HCT116 (cell line): ENCODE measurements around the gene SMARCAL1. TPM values are rescaled to one million over a fixed set of nuclear protein-coding genes. Genes with fewer than 3 reads are reported as not detected.

ENCODE experiments used
- ATAC-seq: fragments of 200-7000 bp; cut with Tn5 transposase; 2 replicates; pipeline ENCODE4 v1.9.1; 2020; ENCODE audit warnings: mild to moderate bottlenecking, moderate library complexity
- BruUV-seq: library from RNA; stranded (reverse); fragments of 400-500 nt; replicated peaks from 2 replicates; lab custom pipeline; 2021; lab: Mats Ljungman, UMichigan
- CTCF ChIA-PET: fragments of 300-600 bp; sonication (Branson Sonifier 250); formaldehyde crosslinking; loops from one replicate; lab custom pipeline; 2021; ENCODE audit warnings: antibody characterized with exemption; lab: Charles Lee
- POLR2A ChIA-PET: fragments of 300-600, 350-600 bp; sonication (Branson Sonifier 250); formaldehyde crosslinking; loops from one replicate; lab custom pipeline; 2021; ENCODE audit warnings: antibody characterized with exemption; lab: Charles Lee
- RAD21 ChIA-PET, 2 experiments: fragments of 300-600 bp; sonication (Branson Sonifier 250); formaldehyde crosslinking; loops; one replicate each; lab custom pipeline; 2023; ENCODE audit warnings: low total read pairs in 2 of 2; ENCODE audit not compliant: uncharacterized antibody in 2 of 2, unreplicated experiment in 2 of 2, low non-redundant PET in 1 of 2; lab: Charles Lee
- DNase-seq: peaks from one replicate; pipeline ENCODE4 v3.0.0-alpha.2; 2010; ENCODE audit warnings: low read depth, low spot score
- H2AFZ ChIP-seq: fragments of 200-600 bp; shearing (Covaris generic), sonication (generic); 2 replicates; pipeline ENCODE4 v1.6.1; 2017; ENCODE audit warnings: low read depth, mixed run types, mixed read lengths, antibody characterized with exemption, low read length; ENCODE audit not compliant: poor library complexity, severe bottlenecking
- H3K27ac ChIP-seq: 2 replicates; pipeline ENCODE4 v1.5.1; 2012; ENCODE audit warnings: low read depth, low read length
- H3K27me3 ChIP-seq: fragments of 200-600 bp; sonication (generic); 2 replicates; pipeline ENCODE4 v1.6.1; 2016; ENCODE audit warnings: mixed run types, low read length, mixed read lengths; ENCODE audit not compliant: insufficient read depth
- H3K36me3 ChIP-seq, 2 experiments: fragments of 200-500 bp in 1 of 2; fragments of 200-600 bp in 1 of 2; sonication (Bioruptor generic) in 1 of 2; sonication (generic) in 1 of 2; 2 replicates each; pipeline versions ENCODE4 v1.5.1 to v1.6.1; 2014 to 2016; ENCODE audit warnings: low read length in 2 of 2, inconsistent platforms in 1 of 2, mixed read lengths in 1 of 2, mixed run types in 1 of 2; ENCODE audit not compliant: insufficient read depth in 2 of 2, control insufficient read depth in 1 of 2
- H3K4me1 ChIP-seq, 2 experiments: fragments of 200-600 bp in 1 of 2; sonication (generic) in 1 of 2; 2 replicates each; pipeline versions ENCODE4 v1.5.1 to v1.6.1; 2012 to 2017; ENCODE audit warnings: low read length in 2 of 2, inconsistent platforms in 1 of 2, mild to moderate bottlenecking in 1 of 2, mixed read lengths in 1 of 2, mixed run types in 1 of 2, moderate library complexity in 1 of 2; ENCODE audit not compliant: insufficient read depth in 2 of 2, control insufficient read depth in 1 of 2
- H3K4me2 ChIP-seq: fragments of 200-600 bp; sonication (generic); 2 replicates; pipeline ENCODE4 v1.6.1; 2017; ENCODE audit warnings: mixed run types, low read length, mixed read lengths
- H3K4me3 ChIP-seq, 2 experiments: fragments of 200-600 bp in 1 of 2; sonication (generic) in 1 of 2; replicated peaks in 1 of 2; 2 replicates each; pipeline ENCODE4 v1.5.1; 2011 to 2016; ENCODE audit warnings: low read length in 2 of 2, control low read depth in 1 of 2, low read depth in 1 of 2, mild to moderate bottlenecking in 1 of 2, mixed read lengths in 1 of 2, mixed run types in 1 of 2
- H3K79me2 ChIP-seq: fragments of 200-600 bp; sonication (generic); 2 replicates; pipeline ENCODE4 v1.6.1; 2017; ENCODE audit warnings: mild to moderate bottlenecking, mixed run types, low read length, moderate library complexity, mixed read lengths; ENCODE audit not compliant: insufficient read depth
- H3K9ac ChIP-seq: fragments of 200-600 bp; sonication (generic); 2 replicates; pipeline ENCODE4 v1.6.1; 2016; ENCODE audit warnings: low read length, mixed read lengths
- H3K9me2 ChIP-seq: fragments of 200-600 bp; sonication (generic), shearing (Covaris generic); 2 replicates; pipeline ENCODE4 v1.6.1; 2017; ENCODE audit warnings: mixed run types, mild to moderate bottlenecking, moderate library complexity; ENCODE audit not compliant: insufficient read depth
- H3K9me3 ChIP-seq, 2 experiments: fragments of 200-500 bp in 1 of 2; fragments of 200-600 bp in 1 of 2; sonication (Bioruptor generic) in 1 of 2; sonication (generic) in 1 of 2; 2 replicates each; pipeline ENCODE4 v1.6.1; 2014 to 2017; ENCODE audit warnings: low read length in 2 of 2, mixed read lengths in 2 of 2, inconsistent platforms in 1 of 2, low read depth in 1 of 2, mild to moderate bottlenecking in 1 of 2, mixed run types in 1 of 2, moderate library complexity in 1 of 2; ENCODE audit not compliant: control insufficient read depth in 1 of 2, insufficient read depth in 1 of 2
- H4K20me1 ChIP-seq: fragments of 200-600 bp; sonication (generic), shearing (Covaris generic); 2 replicates; pipeline ENCODE4 v1.6.1; 2017; ENCODE audit warnings: mixed run types, mild to moderate bottlenecking, moderate library complexity; ENCODE audit not compliant: insufficient read depth
- ATF3 ChIP-seq: IDR thresholded peaks from 2 replicates; pipeline ENCODE4 v1.6.1; 2012
- ELF1 ChIP-seq: IDR thresholded peaks from 2 replicates; pipeline ENCODE4 v1.6.1; 2012; ENCODE audit warnings: low read depth, borderline replicate concordance
- JUND ChIP-seq: IDR thresholded peaks from 2 replicates; pipeline ENCODE4 v1.6.1; 2012
- POLR2AphosphoS5 ChIP-seq: IDR thresholded peaks from 2 replicates; pipeline ENCODE4 v1.6.1; 2011; ENCODE audit warnings: mild to moderate bottlenecking, low read depth, low read length, moderate library complexity
- SP1 ChIP-seq: IDR thresholded peaks from 2 replicates; pipeline ENCODE4 v1.6.1; 2012; ENCODE audit warnings: low read depth
- YY1 ChIP-seq: IDR thresholded peaks from 2 replicates; pipeline ENCODE4 v1.6.1; 2011; ENCODE audit warnings: low read length, low read depth, moderate library complexity, mild to moderate bottlenecking; ENCODE audit not compliant: insufficient replicate concordance; ENCODE audit errors: extremely low read depth
- ZNF274 ChIP-seq: fragments of 200-500 bp; sonication (Bioruptor generic); IDR thresholded peaks from 2 replicates; pipeline ENCODE4 v1.6.1; 2014; ENCODE audit warnings: mild to moderate bottlenecking, low read depth, low read length, inconsistent platforms
- intact Hi-C: fragments of 100-400 bp; cut with micrococcal nuclease; formaldehyde crosslinking; loops from 2 replicates; pipeline ENCODE4 v1.10.0; 2022
- total RNA-seq: library from RNA; stranded (reverse); gene quantifications from one replicate; pipeline ENCODE4 v1.2.1, GENCODE V29; 2021; ENCODE audit not compliant: unreplicated experiment
- TF ChIP-seq, protein P1 (sequence below), 3 experiments: fragments of 200-600 bp in 1 of 3; sonication (generic) in 1 of 3; IDR thresholded peaks in 2 of 3; conservative IDR thresholded peaks in 1 of 3; 2 replicates each; pipeline ENCODE4 v1.5.1; 2012 to 2017; ENCODE audit warnings: low read depth in 2 of 3, low read length in 2 of 3, antibody characterized with exemption in 1 of 3, borderline replicate concordance in 1 of 3, control low read depth in 1 of 3, mild to moderate bottlenecking in 1 of 3, mixed read lengths in 1 of 3, mixed run types in 1 of 3, moderate library complexity in 1 of 3; ENCODE audit not compliant: insufficient read depth in 1 of 3
- TF ChIP-seq, protein P2 (sequence below): IDR thresholded peaks from 2 replicates; pipeline ENCODE4 v1.6.1; 2012
- TF ChIP-seq, protein P3 (sequence below): IDR thresholded peaks from 2 replicates; pipeline ENCODE4 v1.6.1; 2012; ENCODE audit warnings: low read depth

The SMARCAL1 gene
- total RNA-seq, 1 experiment from 2014 or later, result 18.0 TPM

DNA sequence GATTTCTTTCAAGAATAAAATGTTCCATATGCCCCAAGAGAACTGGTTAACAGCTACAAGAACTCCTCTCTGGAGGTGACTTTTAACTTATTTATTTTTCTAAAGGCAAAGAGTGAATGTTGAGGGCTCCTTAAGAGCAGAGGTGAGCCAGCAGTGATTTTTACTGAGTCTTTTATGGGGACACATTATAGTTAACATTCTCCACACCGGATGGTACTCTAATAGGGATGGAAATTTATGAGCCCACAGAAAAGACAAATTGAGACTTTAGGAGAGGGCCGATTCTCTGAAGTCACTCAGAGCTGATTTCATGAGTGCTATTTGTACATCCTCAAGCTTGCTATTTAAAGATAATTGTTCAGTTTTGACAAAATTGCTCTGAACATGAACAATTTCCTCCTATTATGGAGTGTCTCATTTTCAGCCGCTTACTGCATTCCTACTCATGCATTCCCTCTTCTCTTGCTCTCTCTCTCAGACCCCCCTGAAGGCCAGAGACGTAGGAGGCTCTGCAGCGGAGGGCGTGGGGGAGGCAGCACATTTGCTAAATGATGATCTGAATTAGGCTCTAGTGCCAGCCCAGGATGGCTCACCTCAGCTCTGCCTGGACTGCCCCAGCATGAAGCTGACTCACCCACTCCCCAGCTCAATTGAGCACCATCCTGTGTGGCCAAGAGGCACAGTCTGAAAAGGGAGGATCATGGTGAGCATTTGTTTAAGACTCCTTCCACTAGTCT, 80.5 kb downstream of the SMARCAL1 start:
- no peak for TF ChIP-seq SP1
- TF ChIP-seq ELF1, result no peak
- TF ChIP-seq JUND, result no peak
- TF ChIP-seq, protein P1, sequence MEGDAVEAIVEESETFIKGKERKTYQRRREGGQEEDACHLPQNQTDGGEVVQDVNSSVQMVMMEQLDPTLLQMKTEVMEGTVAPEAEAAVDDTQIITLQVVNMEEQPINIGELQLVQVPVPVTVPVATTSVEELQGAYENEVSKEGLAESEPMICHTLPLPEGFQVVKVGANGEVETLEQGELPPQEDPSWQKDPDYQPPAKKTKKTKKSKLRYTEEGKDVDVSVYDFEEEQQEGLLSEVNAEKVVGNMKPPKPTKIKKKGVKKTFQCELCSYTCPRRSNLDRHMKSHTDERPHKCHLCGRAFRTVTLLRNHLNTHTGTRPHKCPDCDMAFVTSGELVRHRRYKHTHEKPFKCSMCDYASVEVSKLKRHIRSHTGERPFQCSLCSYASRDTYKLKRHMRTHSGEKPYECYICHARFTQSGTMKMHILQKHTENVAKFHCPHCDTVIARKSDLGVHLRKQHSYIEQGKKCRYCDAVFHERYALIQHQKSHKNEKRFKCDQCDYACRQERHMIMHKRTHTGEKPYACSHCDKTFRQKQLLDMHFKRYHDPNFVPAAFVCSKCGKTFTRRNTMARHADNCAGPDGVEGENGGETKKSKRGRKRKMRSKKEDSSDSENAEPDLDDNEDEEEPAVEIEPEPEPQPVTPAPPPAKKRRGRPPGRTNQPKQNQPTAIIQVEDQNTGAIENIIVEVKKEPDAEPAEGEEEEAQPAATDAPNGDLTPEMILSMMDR (IDR thresholded peaks at IDR 0.05 in 2 of 3, conservative IDR thresholded peaks at IDR 0.05 in 1 of 3; ENCODE audit: borderline replicate concordance in 1 of 3, insufficient read depth in 1 of 3, low read depth in 2 of 3, low read length in 2 of 3), result no peak
- no peak for TF ChIP-seq YY1
- TF ChIP-seq, protein P2, sequence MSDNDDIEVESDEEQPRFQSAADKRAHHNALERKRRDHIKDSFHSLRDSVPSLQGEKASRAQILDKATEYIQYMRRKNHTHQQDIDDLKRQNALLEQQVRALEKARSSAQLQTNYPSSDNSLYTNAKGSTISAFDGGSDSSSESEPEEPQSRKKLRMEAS, result no peak
- TF ChIP-seq ATF3, result no peak
- no peak for TF ChIP-seq POLR2AphosphoS5
- TF ChIP-seq ZNF274, result no peak
- TF ChIP-seq, protein P3, sequence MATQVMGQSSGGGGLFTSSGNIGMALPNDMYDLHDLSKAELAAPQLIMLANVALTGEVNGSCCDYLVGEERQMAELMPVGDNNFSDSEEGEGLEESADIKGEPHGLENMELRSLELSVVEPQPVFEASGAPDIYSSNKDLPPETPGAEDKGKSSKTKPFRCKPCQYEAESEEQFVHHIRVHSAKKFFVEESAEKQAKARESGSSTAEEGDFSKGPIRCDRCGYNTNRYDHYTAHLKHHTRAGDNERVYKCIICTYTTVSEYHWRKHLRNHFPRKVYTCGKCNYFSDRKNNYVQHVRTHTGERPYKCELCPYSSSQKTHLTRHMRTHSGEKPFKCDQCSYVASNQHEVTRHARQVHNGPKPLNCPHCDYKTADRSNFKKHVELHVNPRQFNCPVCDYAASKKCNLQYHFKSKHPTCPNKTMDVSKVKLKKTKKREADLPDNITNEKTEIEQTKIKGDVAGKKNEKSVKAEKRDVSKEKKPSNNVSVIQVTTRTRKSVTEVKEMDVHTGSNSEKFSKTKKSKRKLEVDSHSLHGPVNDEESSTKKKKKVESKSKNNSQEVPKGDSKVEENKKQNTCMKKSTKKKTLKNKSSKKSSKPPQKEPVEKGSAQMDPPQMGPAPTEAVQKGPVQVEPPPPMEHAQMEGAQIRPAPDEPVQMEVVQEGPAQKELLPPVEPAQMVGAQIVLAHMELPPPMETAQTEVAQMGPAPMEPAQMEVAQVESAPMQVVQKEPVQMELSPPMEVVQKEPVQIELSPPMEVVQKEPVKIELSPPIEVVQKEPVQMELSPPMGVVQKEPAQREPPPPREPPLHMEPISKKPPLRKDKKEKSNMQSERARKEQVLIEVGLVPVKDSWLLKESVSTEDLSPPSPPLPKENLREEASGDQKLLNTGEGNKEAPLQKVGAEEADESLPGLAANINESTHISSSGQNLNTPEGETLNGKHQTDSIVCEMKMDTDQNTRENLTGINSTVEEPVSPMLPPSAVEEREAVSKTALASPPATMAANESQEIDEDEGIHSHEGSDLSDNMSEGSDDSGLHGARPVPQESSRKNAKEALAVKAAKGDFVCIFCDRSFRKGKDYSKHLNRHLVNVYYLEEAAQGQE, result no peak
- Histone ChIP-seq H3K27me3 (no peaks in the 10 kb centered on the region), H3K27ac (no peak overlapping the region), H3K4me3 (no peak overlapping the region), H3K9ac (no peak overlapping the region), H3K9me2 (no peaks in the 10 kb centered on the region), H3K79me2 (peaks cover 7% of the 10 kb centered on the region; the same call in 1 of the 2 replicates), H3K4me2 (no peak overlapping the region), H3K36me3 (no peaks in the 10 kb centered on the region), H2AFZ (no peak overlapping the region), H3K4me1 (peaks cover 0 to 24% of the 10 kb centered on the region in 2 experiments; a peak in 1 of 4 replicates), H3K9me3 (no peaks in the 10 kb centered on the region), H4K20me1 (no peaks in the 10 kb centered on the region)
- DNase-seq (no peak), ATAC-seq (no peak)
- POLR2A ChIA-PET, result no interaction called here
- CTCF ChIA-PET, result no interaction called here
- BruUV-seq, result no TSS peak
- intact Hi-C loops, result no loop called here
- RAD21 ChIA-PET, result no interaction called here
